ENCODE results near the gene FYN. TPM values are rescaled to one million over a fixed set of nuclear protein-coding genes. Genes with fewer than 3 reads are reported as not detected.

FYN gene
- total and polyA plus RNA-seq, 2 of the 4 experiments (the other 2 are of a cell fraction): 30.8 to 36.4 TPM

DNA sequence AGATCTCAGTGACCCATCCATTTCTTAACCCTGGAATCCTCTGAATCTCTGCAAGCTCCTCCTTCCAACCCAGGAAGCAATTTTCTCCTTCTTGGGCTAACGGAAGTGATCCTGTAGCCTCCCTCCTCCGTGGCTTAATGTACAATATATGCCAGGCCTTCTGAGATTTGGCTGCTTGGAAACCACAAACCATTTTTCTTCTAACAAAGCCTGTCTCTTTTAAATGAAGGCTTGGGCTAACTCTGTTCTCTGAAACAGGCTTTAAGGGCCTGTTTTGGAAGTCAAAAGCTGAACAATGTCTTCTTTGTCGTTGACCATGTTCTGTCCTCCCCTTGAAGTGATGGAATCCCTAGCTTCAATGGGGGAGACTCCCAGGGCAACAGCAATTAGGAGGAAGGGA is 14.9 kb downstream of the FYN start:
- intact Hi-C loops (cut with micrococcal nuclease) (no loop called here), in situ Hi-C loops (cut with MboI; ENCODE audit: low sequenced_read_pairs) (no loop called here), dilution Hi-C loops (cut with HindIII; ENCODE audit: low sequenced_read_pairs, unreplicated experiment) (no loop called here)
- H4K8ac ChIP-seq (ENCODE audit: low read depth in 2 of 2, low read length in 2 of 2): no peak overlapping the region
- peaks cover 36 to 49% of the 10 kb centered on the region in 2 experiments for H3K79me1 ChIP-seq (ENCODE audit: low read depth in 1 of 2, low read length in 2 of 2)
- H2AK5ac ChIP-seq (ENCODE audit: low read depth, low read length): no peak overlapping the region
- ATAC-seq (ENCODE audit: low read depth) (no peak), DNase-seq (no peak)
- TF ChIP-seq POLR2A (IDR thresholded peaks at IDR 0.05; ENCODE audit: low read depth, low read length): no peak
- TF ChIP-seq RCOR1 (IDR thresholded peaks at IDR 0.05; ENCODE audit: insufficient replicate concordance, low read length): no peak
- TF ChIP-seq MXI1 (IDR thresholded peaks at IDR 0.05; ENCODE audit: borderline replicate concordance, low read depth, low read length): no peak
- no peak for TF ChIP-seq RFX5 (IDR thresholded peaks at IDR 0.05; ENCODE audit: low read depth, low read length)
- no peak for TF ChIP-seq CTCF (conservative IDR thresholded peaks at IDR 0.05; ENCODE audit: low read depth, low read length)
- H3K4ac ChIP-seq (ENCODE audit: low read depth, low read length): no peak overlapping the region
- no peak overlapping the region for H2BK5ac ChIP-seq (ENCODE audit: low read depth, low read length, poor library complexity, severe bottlenecking)
- no peaks in the 10 kb centered on the region; the same call in 1 of the 2 replicates for H3K36me3 ChIP-seq (ENCODE audit: control insufficient read depth, insufficient read depth, low read length)
- H2AFZ ChIP-seq (replicated peaks; ENCODE audit: low read length, poor library complexity): no peak overlapping the region
- no peak overlapping the region for H3K9ac ChIP-seq (ENCODE audit: low read depth, low read length)
- H2AK9ac ChIP-seq (replicated peaks; ENCODE audit: low read depth, low read length, poor library complexity): no peak overlapping the region
- H3K9me1 ChIP-seq (ENCODE audit: insufficient read depth, low read length): peaks cover 8% of the 10 kb centered on the region; the same call in 1 of the 2 replicates
- no peak overlapping the region for H3K18ac ChIP-seq (ENCODE audit: low read depth, low read length)
- H3K4me3 ChIP-seq (ENCODE audit: insufficient read depth, low read depth, low read length): no peak overlapping the region
- no peaks in the 10 kb centered on the region for H3K27me3 ChIP-seq (ENCODE audit: control insufficient read depth, insufficient read depth, low read length)
- H2BK15ac ChIP-seq (ENCODE audit: low read depth, low read length): no peak overlapping the region
- no peak overlapping the region for H3K56ac ChIP-seq (ENCODE audit: extremely low read depth, insufficient read depth, low read length)
- H4K20me1 ChIP-seq (ENCODE audit: insufficient read depth, low read length): peaks cover 26% of the 10 kb centered on the region; the same call in 1 of the 2 replicates
- CTCF ChIA-PET: no interaction called here
- H3K4me2 ChIP-seq (ENCODE audit: low read depth, low read length): no peak overlapping the region
- H3K23ac ChIP-seq (ENCODE audit: low read depth, low read length): no peak overlapping the region
- WGBS, 2 experiments (ENCODE audit: extremely low coverage in 2 of 2, insufficient read length in 1 of 2): 88% methylated on average over 1 of the region's 3 CpGs; no CpG with 5 or more reads in 1 of the 2 experiments
- H4K5ac ChIP-seq (ENCODE audit: low read depth, low read length): no peak overlapping the region
- POLR2A ChIA-PET (ENCODE audit: unreplicated experiment): no interaction called here
- no peak overlapping the region for H4K91ac ChIP-seq (ENCODE audit: insufficient read depth, low read depth, low read length)
- H3K4me1 ChIP-seq (ENCODE audit: control insufficient read depth, insufficient read depth, low read length): no peaks in the 10 kb centered on the region
- H3K9me3 ChIP-seq (ENCODE audit: control insufficient read depth, insufficient read depth, low read length): no peaks in the 10 kb centered on the region
- BruUV-seq (replicated peaks): no TSS peak
- H3K14ac ChIP-seq (replicated peaks; ENCODE audit: low read depth, low read length): no peak overlapping the region
- no peak overlapping the region for H2BK20ac ChIP-seq (ENCODE audit: low read depth, low read length)
- no peak overlapping the region for H2BK120ac ChIP-seq (ENCODE audit: low read depth, low read length)
- H3K27ac ChIP-seq (ENCODE audit: insufficient read depth, low read length): no peak overlapping the region

All from IMR-90 (cell line).